ENCODE data around the gene TGFBR1. TPM values are rescaled to one million over a fixed set of nuclear protein-coding genes. Genes with fewer than 3 reads are reported as not detected.
A peak's percentile ranks its signal among the peaks of the same experiment; 100 is the strongest.

Gene TGFBR1
- total RNA-seq, 6 donors from 2014 or later = 13.6 to 63.1 (median 37.9) TPM

DNA sequence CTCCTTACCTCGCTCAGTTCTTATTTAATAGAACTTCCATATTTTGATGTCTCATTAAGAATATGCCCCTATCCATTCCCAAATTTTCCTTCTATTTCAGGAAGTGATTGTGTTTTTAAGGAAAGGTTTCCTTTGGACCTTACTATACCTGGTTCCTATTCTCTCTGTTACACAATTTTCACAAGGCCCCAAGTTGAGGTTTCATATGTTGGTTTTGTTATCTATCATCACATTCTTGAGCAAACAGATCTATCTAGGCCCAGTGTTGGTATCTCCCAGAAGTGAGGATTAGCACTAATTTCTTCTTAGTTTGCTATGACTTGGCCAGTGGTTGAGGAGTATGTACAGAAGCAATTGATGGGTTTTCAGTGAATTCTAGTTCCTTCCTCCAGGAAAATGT, 75.3 kb downstream of the TGFBR1 start:
- no peak overlapping the region for H3K27ac ChIP-seq
- WGBS, 2 donors = 100% methylated on average over 1 of the region's 1 CpG

DNA sequence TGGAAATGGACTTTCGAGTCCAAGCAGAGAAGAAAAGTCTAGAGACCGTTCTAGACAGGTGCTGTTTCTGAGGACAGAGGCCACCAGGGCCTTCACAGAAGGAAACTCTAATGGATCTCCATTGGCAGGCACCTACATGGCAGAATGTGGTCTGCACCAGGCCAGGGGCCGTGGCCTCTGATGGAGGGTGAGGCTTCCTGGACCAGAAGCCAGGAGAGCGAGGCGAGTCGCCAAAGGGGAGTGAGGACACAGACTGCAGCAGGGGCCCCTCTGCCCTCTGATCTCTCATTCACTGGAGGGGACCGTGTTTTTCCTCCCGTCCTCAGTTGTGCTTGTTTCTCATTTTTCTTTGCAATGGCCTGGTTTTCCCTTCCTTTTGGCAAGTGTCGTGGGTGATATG, 75.7 kb downstream of the TGFBR1 start:
- H3K27ac ChIP-seq = no peak overlapping the region
- ATAC-seq (ENCODE audit: low FRiP score in 2 of 2) = no peak
- WGBS, 2 donors = 70 to 72% methylated on average over 9 of the region's 9 CpGs

More for the DNA sequence above, 75.3 kb downstream of the TGFBR1 start:
- H3K36me3 ChIP-seq = no peaks in the 10 kb centered on the region
- H3K4me3 ChIP-seq = no peak overlapping the region
- H3K4me1 ChIP-seq = peaks cover 5 to 14% (median 10%) of the 10 kb centered on the region in 4 donors
- H3K27me3 ChIP-seq = no peaks in the 10 kb centered on the region
- ATAC-seq (ENCODE audit: low FRiP score in 2 of 2) (no peak), DNase-seq (no peak)
- no peaks in the 10 kb centered on the region for H3K9me3 ChIP-seq
- TF ChIP-seq POLR2AphosphoS5 (IDR thresholded peaks at IDR 0.05) (no peak), POLR2A (IDR thresholded peaks at IDR 0.05) (no peak), EP300 (IDR thresholded peaks at IDR 0.05) (no peak)
- TF ChIP-seq, protein P1, sequence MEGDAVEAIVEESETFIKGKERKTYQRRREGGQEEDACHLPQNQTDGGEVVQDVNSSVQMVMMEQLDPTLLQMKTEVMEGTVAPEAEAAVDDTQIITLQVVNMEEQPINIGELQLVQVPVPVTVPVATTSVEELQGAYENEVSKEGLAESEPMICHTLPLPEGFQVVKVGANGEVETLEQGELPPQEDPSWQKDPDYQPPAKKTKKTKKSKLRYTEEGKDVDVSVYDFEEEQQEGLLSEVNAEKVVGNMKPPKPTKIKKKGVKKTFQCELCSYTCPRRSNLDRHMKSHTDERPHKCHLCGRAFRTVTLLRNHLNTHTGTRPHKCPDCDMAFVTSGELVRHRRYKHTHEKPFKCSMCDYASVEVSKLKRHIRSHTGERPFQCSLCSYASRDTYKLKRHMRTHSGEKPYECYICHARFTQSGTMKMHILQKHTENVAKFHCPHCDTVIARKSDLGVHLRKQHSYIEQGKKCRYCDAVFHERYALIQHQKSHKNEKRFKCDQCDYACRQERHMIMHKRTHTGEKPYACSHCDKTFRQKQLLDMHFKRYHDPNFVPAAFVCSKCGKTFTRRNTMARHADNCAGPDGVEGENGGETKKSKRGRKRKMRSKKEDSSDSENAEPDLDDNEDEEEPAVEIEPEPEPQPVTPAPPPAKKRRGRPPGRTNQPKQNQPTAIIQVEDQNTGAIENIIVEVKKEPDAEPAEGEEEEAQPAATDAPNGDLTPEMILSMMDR (IDR thresholded peaks at IDR 0.05) = no peak

GRCh38 chr9:99181206-99181605, 76.3 kb downstream of the TGFBR1 start:
- ATAC-seq (ENCODE audit: low FRiP score in 2 of 2) = no peak
- Histone ChIP-seq H3K36me3 (no peaks in the 10 kb centered on the region), H3K9me3 (no peaks in the 10 kb centered on the region), H3K27ac (peak overlapping the region in 1 of 4 donors; percentile 28), H3K4me1 (peaks cover 5 to 14% (median 10%) of the 10 kb centered on the region in 4 donors), H3K27me3 (no peaks in the 10 kb centered on the region), H3K4me3 (no peak overlapping the region)
- DNase-seq = no peak
- WGBS, 2 donors = 66 to 86% methylated on average over 2 of the region's 2 CpGs
- TF ChIP-seq EP300 (IDR thresholded peaks at IDR 0.05) (no peak), POLR2AphosphoS5 (IDR thresholded peaks at IDR 0.05) (no peak), POLR2A (IDR thresholded peaks at IDR 0.05) (no peak)
- TF ChIP-seq, protein P1 (IDR thresholded peaks at IDR 0.05) = no peak

More for the DNA sequence above, 75.7 kb downstream of the TGFBR1 start:
- Histone ChIP-seq H3K36me3 (no peaks in the 10 kb centered on the region), H3K4me1 (peaks cover 5 to 14% (median 10%) of the 10 kb centered on the region in 4 donors), H3K27me3 (no peaks in the 10 kb centered on the region), H3K4me3 (no peak overlapping the region), H3K9me3 (no peaks in the 10 kb centered on the region)
- TF ChIP-seq, protein P1 (IDR thresholded peaks at IDR 0.05) = no peak
- TF ChIP-seq POLR2AphosphoS5 (IDR thresholded peaks at IDR 0.05) (no peak), EP300 (IDR thresholded peaks at IDR 0.05) (no peak), POLR2A (IDR thresholded peaks at IDR 0.05) (no peak)
- no peak for DNase-seq

- Histone ChIP-seq H3K4me1 (peaks cover 5 to 14% (median 10%) of the 10 kb centered on the region in 4 donors), H3K27ac (peak overlapping the region in 1 of 4 donors; percentile 28), H3K27me3 (no peaks in the 10 kb centered on the region), H3K9me3 (no peaks in the 10 kb centered on the region), H3K36me3 (no peaks in the 10 kb centered on the region), H3K4me3 (no peak overlapping the region)
- WGBS, 2 donors = 41 to 62% methylated on average over 4 of the region's 4 CpGs
- DNase-seq = no peak
- no peak for ATAC-seq (ENCODE audit: low FRiP score in 2 of 2)
- TF ChIP-seq POLR2A (IDR thresholded peaks at IDR 0.05) (no peak), EP300 (IDR thresholded peaks at IDR 0.05) (no peak), POLR2AphosphoS5 (IDR thresholded peaks at IDR 0.05) (no peak)
- TF ChIP-seq, protein P1 (IDR thresholded peaks at IDR 0.05) = no peak
These were observed 76.7 kb downstream of the TGFBR1 start for GRCh38 chr9:99181621-99182020.

DNA sequence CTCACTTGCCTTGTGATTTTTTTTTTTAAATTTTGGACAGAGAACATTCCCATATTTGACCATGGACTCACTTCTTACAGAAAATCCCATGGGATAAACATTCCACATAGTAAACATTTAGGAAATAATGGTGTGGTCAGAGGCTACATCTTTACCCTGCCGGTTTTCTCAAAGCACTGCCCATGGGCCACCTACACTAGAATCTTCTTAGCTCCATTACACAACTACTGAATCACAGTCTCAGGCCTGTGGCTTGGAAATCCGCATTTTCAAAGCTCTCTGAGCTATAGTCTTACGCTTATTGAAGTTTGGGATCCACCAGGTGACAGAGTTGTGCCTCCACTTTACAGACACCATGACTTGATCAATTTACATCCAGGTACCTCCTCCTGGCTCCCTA, 77.4 kb downstream of the TGFBR1 start:
- 91 to 95% methylated on average over 3 of the region's 3 CpGs for WGBS, 2 donors
- ATAC-seq (ENCODE audit: low FRiP score in 2 of 2) = no peak
- H3K36me3 ChIP-seq = no peaks in the 10 kb centered on the region
- TF ChIP-seq POLR2AphosphoS5 (IDR thresholded peaks at IDR 0.05) (no peak), EP300 (IDR thresholded peaks at IDR 0.05) (no peak), POLR2A (IDR thresholded peaks at IDR 0.05) (no peak)
- TF ChIP-seq, protein P1 (IDR thresholded peaks at IDR 0.05) = no peak
- H3K4me1 ChIP-seq = peaks cover 5 to 14% (median 10%) of the 10 kb centered on the region in 4 donors
- no peak for DNase-seq
- no peaks in the 10 kb centered on the region for H3K27me3 ChIP-seq
- H3K4me3 ChIP-seq = no peak overlapping the region
- H3K9me3 ChIP-seq = no peaks in the 10 kb centered on the region
- H3K27ac ChIP-seq = no peak overlapping the region
